ENCODE results near the gene RYK. TPM values are rescaled to one million over a fixed set of nuclear protein-coding genes. Genes with fewer than 3 reads are reported as not detected.

RYK gene
- polyA plus RNA-seq, 1 of the 3 experiments (the other 2 are of a cell fraction), result 25.9 TPM

GRCh38 chr3:134236505-134237170, 14.0 kb downstream of the RYK start:
- peaks cover 3% of the 10 kb centered on the region in 2 experiments; a peak in 2 of 4 replicates for H3K4me1 ChIP-seq (ENCODE audit: control insufficient read depth in 1 of 2, insufficient read depth in 2 of 2, low read depth in 1 of 2, low read length in 1 of 2)
- H2AFZ ChIP-seq (ENCODE audit: low read depth), result no peak overlapping the region
- H3K9me2 ChIP-seq, result no peaks in the 10 kb centered on the region
- no peaks in the 10 kb centered on the region for H3K36me3 ChIP-seq (replicated peaks in 1 of 2; ENCODE audit: control insufficient read depth in 1 of 2, insufficient read depth in 2 of 2, low read length in 1 of 2)
- H3K79me2 ChIP-seq (ENCODE audit: insufficient read depth), result peaks cover 100% of the 10 kb centered on the region
- no peak overlapping the region for H3K9ac ChIP-seq
- H4K20me1 ChIP-seq (ENCODE audit: insufficient read depth), result peaks cover 92% of the 10 kb centered on the region
- CTCF ChIA-PET, result interaction anchor here (0.8 to 3.5 kb wide), 6 partner anchors 9 to 309 kb away, joined by 3 to 16 read pairs (median 4); partner anchors contain the start of gene RYK
- TF ChIP-seq ELF1 (IDR thresholded peaks at IDR 0.05) (0 out of 2 replicates have a peak, but pooled peaks have one; percentile 12), RFX5 (IDR thresholded peaks at IDR 0.05; ENCODE audit: low read length) (no peak), RAD21 (IDR thresholded peaks at IDR 0.05; ENCODE audit: low read length) (no peak), SMC3 (IDR thresholded peaks at IDR 0.05; ENCODE audit: low read depth, low read length) (no peak)
- no peak overlapping the region for H3K4me2 ChIP-seq
- peak overlapping the region in 1 of 2 experiments; percentile 34; a peak in 1 of 4 replicates for H3K27ac ChIP-seq (ENCODE audit: low read depth in 2 of 2, low read length in 1 of 2)
- POLR2A ChIA-PET, result no interaction called here
- H3K9me3 ChIP-seq, result no peaks in the 10 kb centered on the region
- no peak overlapping the region for H3K4me3 ChIP-seq (ENCODE audit: low read depth in 2 of 2, low read length in 1 of 2)
- DNase-seq, result no peak
- H3F3A ChIP-seq (replicated peaks; ENCODE audit: insufficient read depth), result peaks cover 5% of the 10 kb centered on the region
- 77% methylated on average over 3 of the region's 3 CpGs for WGBS (ENCODE audit: low lambda C conversion rate)
- no peaks in the 10 kb centered on the region for H3K27me3 ChIP-seq (ENCODE audit: insufficient read depth)

DNA sequence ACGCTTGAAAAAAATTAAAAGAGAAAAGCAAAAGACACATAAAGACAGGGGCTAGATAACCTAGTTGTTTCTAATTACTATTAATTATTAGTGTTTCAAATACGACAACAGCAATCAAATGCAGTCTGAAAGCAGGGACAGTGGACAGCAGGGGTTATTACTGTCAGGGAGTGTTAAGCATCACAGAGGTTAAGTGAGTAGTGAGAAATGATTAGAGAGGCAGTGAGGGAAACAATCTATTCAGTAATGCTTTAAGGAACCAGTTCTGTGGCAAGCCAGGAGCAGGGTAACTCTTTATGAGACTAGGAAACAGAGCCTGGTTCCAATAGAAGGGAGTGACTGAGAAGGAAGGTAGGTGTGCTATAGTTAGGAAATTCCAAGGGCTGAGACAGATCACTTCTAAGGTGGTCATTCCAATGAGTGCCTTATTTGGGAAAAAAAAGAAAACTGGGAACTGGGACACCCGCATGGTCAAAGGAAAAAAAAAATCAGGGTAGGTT, 15.0 kb downstream of the RYK start:
- peaks cover 100% of the 10 kb centered on the region for H3K79me2 ChIP-seq (ENCODE audit: insufficient read depth)
- no peaks in the 10 kb centered on the region for H3K9me2 ChIP-seq
- no peaks in the 10 kb centered on the region for H3K27me3 ChIP-seq (ENCODE audit: insufficient read depth)
- no peak for TF ChIP-seq REST (IDR thresholded peaks at IDR 0.05; ENCODE audit: low read depth, low read length)
- H3K4me3 ChIP-seq (ENCODE audit: low read depth in 2 of 2, low read length in 1 of 2), result no peak overlapping the region
- 94% methylated on average over 3 of the region's 3 CpGs for WGBS (ENCODE audit: low lambda C conversion rate)
- peaks cover 6% of the 10 kb centered on the region in 2 experiments; a peak in 3 of 4 replicates for H3K4me1 ChIP-seq (ENCODE audit: control insufficient read depth in 1 of 2, insufficient read depth in 2 of 2, low read depth in 1 of 2, low read length in 1 of 2)
- ChIA-PET POLR2A (no interaction called here), CTCF (interaction anchor here (1.4 to 3.5 kb wide), 2 partner anchors 11 to 23 kb away, joined by 5 to 16 read pairs; no protein-coding TSS in a partner anchor)
- no peak overlapping the region for H3K27ac ChIP-seq (ENCODE audit: low read depth in 2 of 2, low read length in 1 of 2)
- no peak for DNase-seq
- H3K36me3 ChIP-seq (replicated peaks in 1 of 2; ENCODE audit: control insufficient read depth in 1 of 2, insufficient read depth in 2 of 2, low read length in 1 of 2), result no peaks in the 10 kb centered on the region
- no peak overlapping the region for H3K9ac ChIP-seq
- peaks cover 5% of the 10 kb centered on the region for H3F3A ChIP-seq (replicated peaks; ENCODE audit: insufficient read depth)
- H2AFZ ChIP-seq (ENCODE audit: low read depth), result no peak overlapping the region
- no peak overlapping the region for H3K4me2 ChIP-seq
- no peaks in the 10 kb centered on the region for H3K9me3 ChIP-seq
- H4K20me1 ChIP-seq (ENCODE audit: insufficient read depth), result peaks cover 92% of the 10 kb centered on the region

DNA sequence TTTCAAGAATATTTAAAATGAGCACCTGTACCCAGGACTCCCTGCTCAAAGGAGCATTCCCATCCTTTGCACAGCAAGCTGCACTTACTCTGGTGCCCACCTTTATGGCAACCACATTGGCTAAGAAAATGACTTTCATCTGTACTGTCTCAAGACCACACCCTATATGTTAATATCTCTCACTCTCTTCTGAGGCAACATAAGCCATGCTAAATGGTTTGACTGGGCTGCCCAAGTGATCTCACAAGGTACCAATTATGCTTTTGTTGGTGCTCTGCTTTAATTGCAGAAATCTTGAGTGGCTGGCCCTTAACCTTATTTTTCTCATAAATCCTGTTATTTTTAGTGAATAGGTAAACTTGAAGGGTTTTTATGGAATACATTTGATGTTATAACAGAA, 17.7 kb downstream of the RYK start:
- H3K4me1 ChIP-seq (ENCODE audit: control insufficient read depth in 1 of 2, insufficient read depth in 2 of 2, low read depth in 1 of 2, low read length in 1 of 2), result peaks cover 6% of the 10 kb centered on the region in 2 experiments; a peak in 3 of 4 replicates
- H3K4me2 ChIP-seq, result no peak overlapping the region
- no peaks in the 10 kb centered on the region for H3K36me3 ChIP-seq (replicated peaks in 1 of 2; ENCODE audit: control insufficient read depth in 1 of 2, insufficient read depth in 2 of 2, low read length in 1 of 2)
- CTCF ChIA-PET, result interaction anchor here (0.8 to 4.1 kb wide), 4 partner anchors 9 to 303 kb away, joined by 3 to 25 read pairs (median 5); no protein-coding TSS in a partner anchor
- H3K4me3 ChIP-seq (ENCODE audit: low read depth in 2 of 2, low read length in 1 of 2), result no peak overlapping the region
- no peaks in the 10 kb centered on the region for H3F3A ChIP-seq (replicated peaks; ENCODE audit: insufficient read depth)
- H3K27me3 ChIP-seq (ENCODE audit: insufficient read depth), result no peaks in the 10 kb centered on the region
- peaks cover 91% of the 10 kb centered on the region for H4K20me1 ChIP-seq (ENCODE audit: insufficient read depth)
- no peaks in the 10 kb centered on the region for H3K9me2 ChIP-seq
- peaks cover 100% of the 10 kb centered on the region for H3K79me2 ChIP-seq (ENCODE audit: insufficient read depth)
- H3K9ac ChIP-seq, result no peak overlapping the region
- H3K27ac ChIP-seq (ENCODE audit: low read depth in 2 of 2, low read length in 1 of 2), result no peak overlapping the region
- POLR2A ChIA-PET, result no interaction called here
- no peaks in the 10 kb centered on the region for H3K9me3 ChIP-seq
- DNase-seq, result no peak
- H2AFZ ChIP-seq (ENCODE audit: low read depth), result no peak overlapping the region
- TF ChIP-seq RFX5 (IDR thresholded peaks at IDR 0.05; ENCODE audit: low read length), result no peak
- TF ChIP-seq GATA2 (CRISPR knock-in tag; IDR thresholded peaks at IDR 0.05), result no peak
- TF ChIP-seq MXI1 (IDR thresholded peaks at IDR 0.05; ENCODE audit: low read depth, low read length), result no peak
- no peak for TF ChIP-seq NFIC (IDR thresholded peaks at IDR 0.05; ENCODE audit: borderline replicate concordance)
- no peak for TF ChIP-seq TAF1 (IDR thresholded peaks at IDR 0.05; ENCODE audit: borderline replicate concordance, low read depth, low read length)
- TF ChIP-seq REST (IDR thresholded peaks at IDR 0.05; ENCODE audit: low read depth, low read length), result no peak
- no peak for TF ChIP-seq POLR2AphosphoS5 (IDR thresholded peaks at IDR 0.05; ENCODE audit: low read depth, low read length)
- TF ChIP-seq ELF1 (IDR thresholded peaks at IDR 0.05), result no peak
